Measurements from ENCODE around the gene CACNB4.
"Not testable (repeated sequence)": the region's sequence is repeated elsewhere in the genome, so short reads cannot be mapped to it uniquely, and the experiment has no call there.

Gene CACNB4

DNA sequence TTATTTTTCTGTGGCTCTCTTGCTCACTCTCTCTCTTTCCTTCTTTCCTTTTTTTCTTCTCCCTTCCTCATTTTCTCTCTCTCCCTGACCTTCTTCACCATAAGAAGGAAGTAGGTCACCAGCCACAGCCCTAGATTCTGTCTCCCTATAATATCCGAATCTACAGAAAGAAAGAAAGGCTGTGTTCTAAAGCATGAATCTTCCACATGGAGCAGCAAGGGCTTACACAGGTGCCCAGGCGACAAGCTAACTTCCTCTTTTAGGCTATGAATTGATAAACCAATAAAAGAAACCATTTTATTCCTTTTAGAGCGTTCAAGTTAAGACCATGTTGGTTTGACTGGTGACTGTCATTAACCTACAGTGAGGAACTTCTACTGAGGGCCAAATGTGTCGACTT lies 49.3 kb downstream of the CACNB4 start:
- no peak for DNase-seq

DNA sequence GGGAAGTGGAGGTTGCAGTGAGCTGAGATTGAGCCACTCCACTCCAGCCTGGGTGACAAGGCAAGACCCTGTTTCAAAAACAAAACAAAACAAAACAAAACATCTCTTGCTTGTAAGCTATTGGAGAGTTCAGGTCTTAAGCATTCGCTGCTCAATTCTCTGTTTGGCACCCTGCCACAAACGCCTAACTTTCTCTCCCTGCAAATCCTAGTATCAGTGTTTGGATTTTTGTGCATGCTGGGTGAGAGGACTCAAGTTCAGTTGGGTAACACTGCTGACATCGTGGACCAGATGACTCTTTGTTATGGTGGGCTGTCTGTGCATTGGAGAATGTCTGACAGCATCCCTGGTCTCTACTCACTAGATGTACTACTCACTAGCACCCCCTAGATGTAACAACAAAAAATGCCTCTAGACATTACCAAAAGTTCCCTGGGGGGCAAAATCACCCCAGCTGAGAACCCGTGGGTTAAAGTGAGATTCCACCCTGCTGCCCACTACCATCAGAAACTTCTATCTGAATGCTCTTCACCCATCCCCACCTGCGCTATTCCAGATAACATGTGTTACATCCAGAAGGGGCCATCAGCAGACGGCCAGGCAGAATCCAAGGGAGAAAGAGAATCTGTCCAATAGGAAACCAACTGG lies 50.9 kb downstream of the CACNB4 start:
- DNase-seq = no peak

DNA sequence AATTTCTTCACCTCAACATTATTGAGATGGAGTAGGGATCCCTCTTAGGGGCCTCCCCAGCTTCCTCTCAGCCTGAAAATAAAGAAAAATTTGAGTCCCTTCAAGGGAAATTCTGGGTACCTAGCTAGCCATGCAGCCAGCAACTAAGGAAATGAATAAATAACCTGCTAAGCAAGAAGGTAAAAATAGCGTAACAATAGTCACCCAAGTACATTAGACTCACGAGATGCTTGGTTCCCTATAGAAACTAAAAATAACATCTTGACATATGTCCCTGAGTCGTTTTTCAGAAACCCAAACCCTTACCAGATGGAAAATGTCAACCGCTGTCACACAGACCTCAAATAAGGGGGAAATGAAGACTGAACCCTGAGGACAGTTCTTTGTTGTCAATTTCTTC lies 51.9 kb downstream of the CACNB4 start:
- no peak for DNase-seq

DNA sequence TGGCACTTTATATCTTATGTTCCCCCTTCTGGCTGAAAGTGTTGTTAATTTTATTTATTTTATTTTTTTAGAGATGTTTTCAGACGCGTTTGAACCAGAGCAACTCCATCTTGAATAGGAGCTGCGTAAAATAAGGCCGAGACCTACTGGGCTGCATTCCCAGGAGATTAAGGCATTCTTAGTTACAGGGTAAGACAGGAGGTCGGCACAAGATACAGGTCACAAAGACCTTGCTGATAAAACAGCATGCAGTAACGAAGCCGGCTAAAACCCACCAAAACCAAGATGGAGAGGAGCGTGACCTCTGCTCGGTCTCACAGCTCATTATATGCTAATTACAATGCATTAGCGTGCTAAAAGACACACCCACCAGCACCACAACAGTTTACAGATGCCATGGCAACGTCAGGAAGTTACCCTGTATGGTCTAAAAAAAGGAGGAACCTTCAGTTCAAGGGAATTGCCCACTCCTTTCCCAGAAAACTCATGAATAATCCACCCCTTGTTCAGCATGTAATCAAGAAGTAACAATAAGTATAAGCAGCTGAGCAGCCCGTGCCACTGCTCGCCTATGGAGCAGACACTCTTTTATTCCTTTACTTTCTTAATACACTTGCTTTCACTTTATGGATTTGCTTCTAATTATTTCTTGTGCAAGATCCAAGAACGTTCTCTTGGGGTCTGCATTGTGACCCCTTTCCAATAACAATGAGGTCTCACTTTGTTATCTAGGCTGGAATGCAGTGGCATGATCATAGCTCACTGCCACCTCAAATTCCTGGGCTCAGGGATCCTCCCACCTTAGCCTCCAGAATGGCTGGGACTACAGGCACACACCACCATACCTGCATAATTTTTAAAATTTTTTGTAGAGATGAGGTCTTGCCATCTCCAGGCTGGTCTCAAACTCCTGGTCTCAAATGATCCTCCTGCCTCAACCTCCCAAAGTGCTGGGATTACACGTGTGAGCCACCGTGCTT lies 55.9 kb downstream of the CACNB4 start:
- DNase-seq = peak; percentile 64

DNA sequence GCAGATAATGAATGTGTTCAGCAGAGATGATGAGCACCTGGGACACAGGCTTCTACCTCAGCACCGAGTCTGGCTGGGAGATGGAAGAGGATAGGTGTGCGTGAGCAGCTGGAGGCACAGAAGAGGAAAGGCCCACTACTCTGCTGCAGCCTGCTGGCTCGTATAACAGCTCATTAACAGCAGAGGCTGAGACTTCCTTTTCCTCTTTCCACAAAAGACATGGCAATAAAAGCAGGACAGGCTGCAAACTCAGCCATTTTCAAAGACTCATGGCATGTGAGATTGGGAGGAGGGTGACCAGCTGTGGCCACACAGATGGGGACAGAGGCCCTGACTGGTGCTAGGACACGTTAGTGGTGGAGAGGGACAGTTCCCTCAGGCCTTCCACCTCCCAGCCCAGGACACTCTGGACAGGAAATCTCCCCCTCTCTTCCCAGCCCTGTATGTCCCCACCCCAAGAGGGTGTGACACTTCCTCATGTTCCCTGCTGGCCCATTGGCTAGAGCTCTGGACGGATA lies 60.3 kb downstream of the CACNB4 start:
- no peak for DNase-seq

DNA sequence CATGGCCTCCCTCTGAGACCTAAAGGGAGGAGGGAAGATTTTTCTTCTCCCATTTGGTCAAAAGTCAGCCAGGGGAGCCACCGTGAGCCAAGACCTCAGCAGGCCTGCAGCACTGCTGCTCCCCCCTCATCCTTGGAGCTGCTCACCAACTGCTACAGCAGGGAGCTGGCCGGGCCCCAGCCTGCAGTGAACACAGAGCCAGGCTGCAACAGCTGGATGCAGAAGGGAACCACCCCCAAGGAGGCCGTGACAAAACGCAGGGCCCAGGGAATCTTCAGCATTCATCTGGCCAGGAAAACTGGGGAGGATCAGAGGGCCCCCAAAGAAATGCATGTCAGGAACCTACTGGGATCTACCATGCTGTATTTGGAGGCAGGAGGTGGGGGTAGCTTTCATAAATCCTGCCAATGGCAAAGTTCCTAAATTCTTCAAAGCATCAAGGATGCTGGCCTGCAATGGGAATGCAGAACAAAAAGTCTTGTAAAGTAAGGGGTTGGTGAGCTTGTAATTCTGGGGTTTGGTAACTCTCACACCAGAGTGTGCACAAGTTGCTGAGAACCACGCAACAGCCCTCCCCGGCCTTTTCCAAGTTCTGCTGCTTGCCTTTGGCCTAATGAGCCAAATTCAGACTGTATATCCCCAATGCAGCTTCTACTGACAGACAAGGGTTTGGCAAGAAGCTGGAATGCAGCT lies 61.0 kb downstream of the CACNB4 start:
- DNase-seq = no peak

DNA sequence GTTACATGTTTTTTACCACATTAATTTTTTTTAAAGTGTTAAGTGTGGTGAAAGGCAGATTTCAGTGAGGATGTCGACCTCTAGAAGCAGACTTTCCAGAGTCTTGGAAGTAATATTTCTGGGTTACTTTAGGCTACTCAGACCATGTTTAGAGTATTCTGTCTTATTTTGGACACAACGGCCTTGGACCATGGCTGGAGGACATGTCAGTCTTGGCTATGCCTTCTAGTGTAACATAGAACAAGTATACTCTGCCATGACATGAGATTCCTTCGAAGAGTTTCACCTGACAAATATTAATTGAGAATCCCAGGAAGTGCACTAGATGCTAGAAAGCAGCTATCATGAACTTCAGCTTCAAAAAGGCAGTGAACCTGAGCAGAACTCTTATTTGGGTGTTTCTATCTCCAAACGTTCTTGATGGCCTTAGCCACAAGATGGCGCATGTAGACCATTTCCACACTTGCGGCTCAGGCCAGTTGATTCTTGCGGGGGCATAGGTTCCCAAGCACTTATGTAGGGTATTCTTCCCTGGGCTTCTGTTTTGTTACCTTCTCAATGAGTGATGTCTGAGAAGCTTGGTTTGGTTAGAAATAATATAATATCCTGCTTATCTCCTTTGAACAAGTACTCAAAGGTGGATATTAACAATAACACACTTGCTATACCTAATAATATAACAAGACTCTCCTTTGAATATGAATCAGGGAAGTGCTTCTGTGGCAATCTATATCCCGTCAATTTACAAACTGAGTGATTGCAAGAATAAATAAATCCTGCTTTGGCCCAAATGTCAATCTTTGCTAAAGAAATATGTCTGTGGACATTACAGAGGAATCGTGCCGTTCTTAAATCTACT lies 62.0 kb downstream of the CACNB4 start:
- peak; percentile 44 for DNase-seq

DNA sequence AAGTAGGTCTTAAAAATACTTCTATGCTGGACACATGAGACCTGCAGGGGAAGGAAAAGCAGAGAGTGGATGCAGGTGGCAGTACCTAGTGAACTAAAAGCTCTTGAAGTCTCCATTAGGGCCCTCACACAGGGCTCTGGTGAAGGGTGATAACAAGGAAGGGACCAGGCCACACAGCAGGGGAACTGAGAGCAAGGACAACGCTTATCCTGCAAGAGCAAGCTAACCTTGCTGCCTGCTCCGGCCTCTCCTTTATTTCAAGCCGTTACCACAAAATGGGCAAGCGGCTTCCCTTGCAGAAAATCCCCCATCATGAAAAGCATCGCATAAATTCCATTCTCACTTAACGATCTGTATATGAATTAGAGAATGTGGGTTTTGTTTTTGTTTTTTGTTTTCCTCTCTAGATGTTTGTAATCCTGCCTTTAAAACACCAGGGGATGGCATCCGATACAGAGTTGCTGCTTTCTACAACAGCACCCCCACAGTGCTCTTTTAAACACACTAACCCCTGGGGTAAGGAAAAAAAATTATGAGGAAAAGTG lies 64.5 kb downstream of the CACNB4 start:
- no peak for DNase-seq

DNA sequence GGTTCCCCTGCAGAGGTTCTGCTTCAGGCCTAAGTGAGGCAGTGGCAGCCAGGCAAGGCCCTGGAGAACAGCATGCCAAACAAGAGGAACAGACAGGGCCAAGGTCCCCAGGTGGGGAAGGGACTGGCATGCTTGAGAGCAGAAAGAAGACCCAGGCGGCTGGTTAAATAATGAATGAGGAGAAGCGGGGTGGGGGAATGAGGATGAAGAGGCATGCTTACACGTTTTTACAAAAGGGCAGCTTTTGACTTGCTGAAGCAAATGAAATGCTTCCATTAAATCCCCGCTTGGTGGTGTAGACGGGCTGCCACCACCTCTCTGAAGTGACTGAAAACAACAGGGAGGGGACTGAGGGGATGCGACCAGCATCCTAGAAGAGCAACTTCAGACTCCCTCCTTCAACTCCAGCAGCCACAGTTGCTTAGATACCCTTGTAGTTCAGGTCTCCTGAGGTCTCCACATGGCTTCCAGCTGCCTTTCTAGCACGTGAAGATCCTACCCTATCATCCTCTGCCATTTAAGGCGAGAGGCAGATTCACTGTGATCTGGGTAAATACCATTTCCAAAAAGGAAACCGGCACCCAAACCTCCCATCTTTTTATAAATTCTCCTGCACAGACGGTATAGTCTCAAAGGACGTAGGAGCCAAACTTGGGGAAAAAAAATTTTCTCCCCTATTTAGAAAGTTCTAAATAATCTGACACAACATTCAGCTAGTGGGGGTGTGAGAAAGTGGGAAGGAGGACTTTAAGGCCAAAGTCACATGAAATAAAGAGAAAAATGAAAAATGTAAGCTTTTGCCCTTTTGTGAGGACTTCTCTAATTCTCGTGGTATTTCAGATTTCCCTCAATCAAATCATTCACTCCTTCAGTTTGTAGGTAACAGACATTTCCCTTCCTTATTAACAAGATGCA lies 65.6 kb downstream of the CACNB4 start:
- no peak for DNase-seq

DNA sequence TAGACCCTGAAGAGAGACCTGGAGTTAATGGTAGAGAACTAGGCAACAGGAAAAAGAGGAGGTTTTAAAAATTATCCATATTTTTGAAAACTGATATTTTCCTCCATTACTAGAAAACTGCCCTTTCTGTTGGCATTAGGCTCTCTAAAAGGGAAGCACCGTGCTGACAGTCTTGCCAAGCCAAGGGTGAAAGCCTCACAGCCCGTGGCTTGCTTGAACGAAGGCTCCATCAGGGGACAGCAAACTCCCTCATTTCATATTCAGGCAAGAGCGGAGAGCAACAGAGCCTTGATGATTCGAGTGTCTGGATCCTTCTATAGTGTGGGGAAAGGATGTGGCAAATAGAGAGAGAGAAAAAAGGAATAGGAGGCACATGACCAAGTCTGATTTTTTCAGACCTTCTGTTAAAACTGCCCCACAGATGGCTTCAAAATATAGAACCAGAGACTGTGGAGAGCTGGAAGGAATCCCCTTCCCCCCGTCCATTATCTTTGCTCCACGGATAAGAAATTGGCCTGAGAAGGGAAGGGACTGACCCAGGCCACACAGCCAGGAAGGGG lies 67.0 kb downstream of the CACNB4 start:
- DNase-seq = no peak

DNA sequence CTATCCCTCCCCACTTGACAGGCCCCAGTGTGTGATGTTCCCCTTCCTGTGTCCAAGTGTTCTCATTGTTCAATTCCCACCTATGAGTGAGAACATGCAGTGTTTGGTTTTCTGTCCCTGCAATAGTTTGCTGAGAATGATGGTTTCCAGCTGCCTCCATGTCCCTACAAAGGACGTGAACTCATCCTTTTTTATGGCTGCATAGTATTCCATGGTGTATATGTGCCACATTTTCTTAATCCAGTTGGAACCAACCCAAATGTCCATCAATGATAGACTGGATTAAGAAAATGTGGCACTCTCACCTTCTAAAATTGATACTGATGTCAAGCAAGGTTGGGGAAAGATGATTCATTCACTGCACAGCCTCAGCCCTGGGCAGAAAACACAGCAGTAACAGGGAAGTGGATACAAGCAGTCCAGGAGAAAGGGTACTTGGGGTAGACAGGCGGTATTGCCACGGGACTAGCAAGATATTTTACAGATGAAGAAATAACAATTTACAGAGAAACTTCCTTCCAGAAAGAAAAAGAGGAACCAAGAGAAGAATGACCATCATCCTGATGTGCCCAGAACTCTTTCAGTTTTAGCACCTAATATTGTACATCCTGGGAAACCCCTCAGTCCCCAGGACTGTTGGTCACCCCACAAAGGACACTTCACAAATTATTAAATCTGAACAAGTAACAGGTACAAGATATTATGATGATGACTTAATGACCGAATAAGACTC lies 68.1 kb downstream of the CACNB4 start:
- DNase-seq = peak; percentile 42

DNA sequence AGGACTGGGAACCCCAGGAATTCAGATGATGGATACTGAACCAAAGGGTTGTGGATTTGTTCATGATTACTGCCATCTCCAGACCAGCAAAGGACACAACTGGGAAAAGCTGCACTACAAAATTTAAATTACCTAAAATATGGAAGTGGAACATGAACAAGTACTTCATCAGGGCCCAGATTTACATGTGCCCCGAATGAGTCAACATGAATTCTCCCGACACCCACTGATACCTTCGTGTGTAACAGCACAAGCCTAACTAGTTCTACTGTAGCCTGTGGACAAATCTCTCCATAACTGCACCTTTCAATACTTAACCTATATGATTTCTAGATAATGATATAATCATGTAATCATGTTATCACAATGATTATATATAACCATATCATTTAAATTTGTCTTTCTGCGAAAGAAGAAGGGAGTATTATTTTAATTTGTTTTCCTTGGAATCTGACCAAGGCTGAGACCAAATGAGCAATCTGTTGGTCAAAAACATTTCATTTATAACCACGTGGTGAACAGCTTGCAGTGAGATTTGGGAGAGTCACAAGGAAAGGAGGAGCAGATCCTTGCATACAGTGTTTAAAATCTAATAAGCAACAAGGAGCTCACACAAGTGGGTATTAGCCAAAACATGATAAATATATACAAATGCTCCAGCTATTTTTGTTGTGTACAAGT lies 70.5 kb downstream of the CACNB4 start:
- DNase-seq = no peak

DNA sequence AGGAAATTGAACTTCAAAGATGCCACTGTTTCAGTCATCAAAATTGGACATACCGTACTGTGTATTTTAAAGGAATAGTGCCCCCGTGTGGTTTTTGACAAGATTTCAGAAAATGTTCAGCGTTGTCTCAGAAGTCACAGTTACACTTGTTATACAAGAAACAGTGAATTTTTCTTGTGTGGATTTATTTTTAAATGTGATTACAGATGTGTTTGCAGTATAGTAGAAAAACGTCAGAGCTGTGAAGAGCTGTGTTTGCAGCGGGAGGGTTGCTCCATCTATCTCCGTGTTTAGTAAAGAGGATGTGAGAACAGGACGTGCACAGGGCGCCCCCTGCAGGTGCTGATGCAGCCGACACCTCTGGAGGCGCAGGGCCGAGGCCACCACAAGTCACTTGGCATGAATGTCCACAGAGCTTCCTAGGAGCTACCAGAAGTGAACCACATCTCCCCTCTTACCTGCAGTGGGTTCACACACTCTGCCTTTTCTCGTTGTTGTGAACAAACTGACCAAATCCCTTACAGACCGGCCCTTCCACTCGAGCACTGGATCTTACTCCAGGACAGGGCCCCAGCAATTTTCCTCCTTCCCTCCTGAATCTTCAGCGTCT lies 73.1 kb downstream of the CACNB4 start:
- peak; percentile 73 for DNase-seq

DNA sequence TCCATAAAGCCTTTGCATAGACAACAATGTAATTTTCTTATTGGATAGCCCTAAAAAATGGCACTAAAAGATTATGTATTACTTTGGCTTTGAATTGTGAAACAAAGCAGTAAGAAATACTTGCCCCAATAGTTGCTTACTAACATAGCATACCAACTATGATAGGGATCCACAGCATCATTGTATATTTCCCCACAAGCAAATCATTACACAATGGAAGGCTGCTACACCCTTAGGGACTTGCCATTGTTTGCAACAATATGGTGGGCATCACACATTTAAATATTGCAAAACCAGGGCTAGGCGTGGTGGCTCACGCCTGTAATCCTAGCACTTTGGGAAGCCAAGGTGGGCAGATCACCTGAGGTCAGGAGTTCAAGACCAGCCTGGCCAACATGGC lies 74.4 kb downstream of the CACNB4 start:
- DNase-seq = no peak

DNA sequence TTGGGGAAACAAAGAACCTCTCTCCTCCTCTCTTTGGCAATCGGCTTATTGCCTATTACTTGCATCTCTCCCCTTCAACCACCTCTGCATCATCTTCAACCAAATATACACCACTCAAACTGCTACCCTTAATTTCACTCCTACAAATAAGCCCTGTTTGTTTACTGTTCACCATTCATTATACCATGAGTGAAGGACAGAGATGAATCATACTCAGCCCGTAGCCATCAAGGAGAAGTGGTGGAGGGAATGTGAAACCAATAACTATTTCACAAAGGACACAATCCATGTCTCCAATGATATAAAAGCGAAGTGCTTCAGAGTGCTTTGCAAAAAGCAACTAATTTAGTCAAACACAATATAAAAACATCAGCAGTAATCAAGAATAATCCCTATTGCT lies 76.8 kb downstream of the CACNB4 start:
- DNase-seq = no peak

DNA sequence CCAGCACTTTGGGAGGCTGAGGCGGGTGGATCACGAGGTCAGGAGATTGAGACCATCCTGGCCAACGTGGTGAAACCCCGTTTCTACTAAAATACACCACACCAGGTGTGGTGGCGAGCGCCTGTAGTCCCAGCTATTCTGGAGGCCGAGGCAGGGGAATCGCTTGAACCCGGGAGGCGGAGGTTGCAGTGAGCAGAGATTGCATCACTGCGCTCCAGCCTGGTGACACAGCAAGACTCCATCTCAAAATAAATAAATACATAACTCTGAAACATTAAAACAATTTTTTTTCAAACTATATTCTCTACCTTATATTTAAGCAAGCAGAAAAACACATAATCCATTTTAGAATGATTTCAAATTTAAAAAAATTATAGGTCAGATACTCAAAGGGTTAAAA lies 77.8 kb downstream of the CACNB4 start:
- not testable (repeated sequence) for DNase-seq

DNA sequence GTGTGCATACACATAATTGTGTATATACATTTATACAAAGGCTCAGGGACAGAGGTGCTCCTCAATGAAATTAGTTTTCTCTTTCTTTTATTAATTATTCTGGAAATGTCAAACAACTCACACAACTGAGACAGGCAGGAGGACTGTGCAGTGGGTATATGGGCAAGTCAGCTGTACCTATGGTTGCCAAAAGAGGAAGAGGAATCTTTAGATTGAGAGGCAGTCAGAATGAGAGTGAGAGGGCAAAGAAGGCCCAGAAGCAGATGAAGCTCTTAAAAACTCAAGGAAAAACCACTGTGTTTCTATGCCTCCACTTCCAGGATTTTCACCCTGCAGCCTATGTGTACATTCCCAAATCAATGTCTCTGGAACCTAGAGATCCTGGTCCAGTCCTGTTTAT lies 79.1 kb downstream of the CACNB4 start:
- DNase-seq = no peak

DNA sequence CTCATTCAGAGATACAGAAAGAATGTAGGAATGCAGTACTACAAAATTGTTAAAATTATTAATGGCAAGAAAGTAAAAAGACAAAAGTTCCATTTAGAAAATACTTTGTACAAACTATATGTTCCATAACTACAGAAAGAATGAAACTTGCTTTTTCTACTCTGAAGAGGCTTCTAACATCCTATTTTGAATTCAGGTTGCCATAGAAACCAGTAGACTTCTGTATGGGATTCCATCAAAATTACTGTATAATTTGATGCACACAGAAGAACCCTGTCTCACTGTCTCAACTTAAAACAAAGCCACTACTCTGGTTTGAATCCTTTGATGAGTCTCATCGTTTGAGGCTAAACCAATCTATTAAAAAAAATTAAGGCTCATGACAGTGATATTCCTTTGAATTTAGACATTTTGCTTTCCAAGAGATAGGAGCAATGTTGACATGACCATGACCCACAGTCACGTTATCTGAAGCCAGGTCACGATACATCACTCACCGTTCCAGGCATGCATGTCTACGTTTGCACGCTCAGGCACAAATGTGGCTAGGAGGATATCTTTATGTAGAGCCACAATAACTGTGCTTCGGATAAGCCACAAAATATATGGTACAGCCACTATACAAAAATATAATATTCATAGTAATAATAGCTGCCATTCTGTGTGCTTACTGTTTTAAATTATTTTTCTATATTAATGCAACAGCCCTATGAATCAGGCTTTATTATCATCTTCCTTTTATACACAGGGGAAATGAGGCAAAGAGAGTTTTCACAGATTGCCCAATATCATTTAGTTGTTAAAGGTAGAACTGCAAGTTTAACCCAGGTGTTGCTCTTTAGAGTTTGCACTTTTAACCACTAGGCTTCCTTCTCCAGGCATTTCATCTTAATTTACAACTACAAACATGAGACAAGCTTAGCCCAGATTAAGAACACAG lies 82.4 kb downstream of the CACNB4 start:
- DNase-seq = no peak
